ENCODE data around the gene MTRF1.
"Not testable (repeated sequence)": the region's sequence is repeated elsewhere in the genome, so short reads cannot be mapped to it uniquely, and the experiment has no call there.

MTRF1 gene

DNA sequence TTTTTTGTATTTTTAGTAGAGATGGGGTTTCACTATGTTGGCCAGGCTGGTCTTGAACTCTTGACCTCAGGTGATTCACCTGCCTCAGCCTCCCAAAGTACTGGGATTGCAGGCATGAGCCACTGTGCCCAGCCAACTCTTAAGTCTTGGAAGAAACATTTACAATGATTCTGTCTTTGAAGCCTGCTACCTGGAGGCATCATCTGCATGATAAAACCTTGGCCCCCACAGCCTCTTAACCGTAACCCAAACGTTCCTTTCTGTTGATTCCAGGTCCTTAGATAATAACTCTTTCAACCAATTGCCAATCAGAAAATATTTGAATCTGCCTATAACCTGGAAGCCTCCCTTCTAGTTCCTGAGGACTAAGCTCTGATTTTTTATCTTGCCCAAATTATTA lies 15.8 kb upstream of the MTRF1 start:
- DNase-seq = not testable (repeated sequence)

DNA sequence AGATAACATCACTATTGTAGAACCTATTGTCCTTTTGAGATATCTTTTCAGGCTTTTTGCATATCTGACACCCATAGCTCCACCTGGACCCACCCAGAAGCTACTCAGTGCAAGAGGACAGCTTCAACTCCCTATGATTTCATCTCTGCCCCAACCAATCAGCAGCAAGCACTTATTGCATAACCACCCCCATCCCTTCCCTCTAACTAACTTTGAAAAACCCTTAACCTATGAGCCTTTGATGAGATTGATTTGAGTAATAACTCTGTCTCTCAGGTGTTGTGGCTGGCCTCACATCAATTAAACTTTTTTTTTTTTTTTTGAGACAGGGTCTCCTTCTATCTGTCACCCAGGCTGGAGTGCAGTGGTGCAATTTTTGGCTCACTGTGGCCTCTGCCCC lies 13.4 kb upstream of the MTRF1 start:
- no peak for DNase-seq

- no peak for DNase-seq
Observed at GRCh38 chr13:41274881-41275280, 11.5 kb upstream of the MTRF1 start.

- DNase-seq = no peak
Observed at GRCh38 chr13:41273831-41274441, 10.6 kb upstream of the MTRF1 start.

DNA sequence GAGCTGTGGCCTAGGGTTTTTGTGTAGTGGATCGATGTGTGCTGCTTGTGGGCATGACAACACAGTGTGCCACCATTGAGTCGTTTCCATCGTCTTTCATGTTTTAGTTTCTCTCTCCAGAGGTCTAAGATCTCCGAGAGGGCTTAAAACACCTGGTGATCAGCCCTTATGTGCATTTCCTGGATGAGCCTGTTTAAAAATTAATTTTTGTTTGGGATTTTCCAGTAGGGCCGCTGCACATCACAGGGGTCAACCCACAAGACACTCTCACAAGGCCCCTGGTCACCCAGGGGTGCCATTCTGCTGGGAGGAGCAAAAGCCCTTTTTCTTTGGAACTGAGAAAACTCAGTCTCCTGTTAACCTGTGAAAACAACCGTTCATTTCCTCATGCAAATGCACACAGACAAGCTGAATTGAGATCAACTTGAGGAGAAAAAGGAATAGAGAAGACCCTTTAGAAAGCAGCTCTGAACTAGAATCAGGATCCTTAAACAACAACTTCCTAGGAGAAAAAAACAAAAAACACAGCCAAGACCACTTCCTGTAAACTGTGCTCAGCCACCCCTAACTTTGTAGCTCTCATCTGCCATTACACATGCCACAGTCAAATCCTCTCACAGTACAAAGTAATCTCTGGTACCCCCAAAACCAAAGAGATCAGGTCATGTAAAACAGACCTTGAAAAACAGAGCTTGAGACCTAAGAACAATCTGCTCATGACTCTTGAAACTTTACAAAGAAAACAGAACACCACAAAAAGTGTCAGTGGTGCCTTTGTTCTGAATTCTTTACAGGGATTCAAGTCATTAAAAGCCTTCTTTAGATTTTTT lies 8.3 kb upstream of the MTRF1 start:
- no peak for DNase-seq

DNA sequence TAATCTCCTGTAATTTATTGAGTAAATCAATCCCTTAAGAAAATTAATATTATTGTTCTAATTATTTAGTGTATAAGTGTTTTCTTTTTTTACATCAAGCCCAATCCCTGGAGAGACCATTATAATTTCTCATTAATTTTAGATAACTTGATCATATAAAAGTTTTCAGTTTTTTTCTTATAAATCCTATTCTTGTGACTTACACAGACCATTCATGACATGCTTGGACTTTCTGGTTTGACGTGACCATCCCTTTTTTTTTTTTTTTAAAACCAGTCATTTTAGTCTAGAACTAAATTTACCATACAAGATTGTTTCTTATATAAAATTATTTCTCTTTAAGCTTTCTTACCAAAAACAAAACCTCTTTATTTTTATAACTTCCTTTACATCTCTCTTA lies 5.4 kb upstream of the MTRF1 start:
- DNase-seq = no peak

- DNase-seq = no peak
Observed at GRCh38 chr13:41267106-41267505, 3.7 kb upstream of the MTRF1 start.

- no peak for DNase-seq
Observed at GRCh38 chr13:41259875-41260501, 3.4 kb downstream of the MTRF1 start.

- DNase-seq = no peak
Observed at GRCh38 chr13:41257535-41257934, 5.8 kb downstream of the MTRF1 start.

DNA sequence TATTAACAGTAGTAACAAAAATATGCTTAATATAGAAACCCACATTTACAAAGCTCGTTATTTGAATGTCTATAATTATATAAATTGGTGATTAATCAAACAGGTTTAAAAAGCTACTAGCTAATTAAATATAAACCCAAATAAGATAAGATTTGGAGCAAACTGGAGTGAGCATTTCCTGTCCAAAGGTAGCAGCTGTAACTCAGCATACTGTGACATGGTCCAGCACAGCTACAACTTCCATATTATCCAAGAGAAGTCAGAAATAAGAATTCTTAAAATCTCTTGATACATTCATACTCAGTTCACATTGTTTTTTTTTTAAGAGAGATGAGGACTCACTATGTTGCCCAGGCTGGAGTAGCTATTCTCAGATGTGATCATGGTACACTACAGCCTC lies 8.5 kb downstream of the MTRF1 start:
- DNase-seq = no peak

- no peak for DNase-seq
Observed at GRCh38 chr13:41250993-41251392, 12.4 kb downstream of the MTRF1 start.

DNA sequence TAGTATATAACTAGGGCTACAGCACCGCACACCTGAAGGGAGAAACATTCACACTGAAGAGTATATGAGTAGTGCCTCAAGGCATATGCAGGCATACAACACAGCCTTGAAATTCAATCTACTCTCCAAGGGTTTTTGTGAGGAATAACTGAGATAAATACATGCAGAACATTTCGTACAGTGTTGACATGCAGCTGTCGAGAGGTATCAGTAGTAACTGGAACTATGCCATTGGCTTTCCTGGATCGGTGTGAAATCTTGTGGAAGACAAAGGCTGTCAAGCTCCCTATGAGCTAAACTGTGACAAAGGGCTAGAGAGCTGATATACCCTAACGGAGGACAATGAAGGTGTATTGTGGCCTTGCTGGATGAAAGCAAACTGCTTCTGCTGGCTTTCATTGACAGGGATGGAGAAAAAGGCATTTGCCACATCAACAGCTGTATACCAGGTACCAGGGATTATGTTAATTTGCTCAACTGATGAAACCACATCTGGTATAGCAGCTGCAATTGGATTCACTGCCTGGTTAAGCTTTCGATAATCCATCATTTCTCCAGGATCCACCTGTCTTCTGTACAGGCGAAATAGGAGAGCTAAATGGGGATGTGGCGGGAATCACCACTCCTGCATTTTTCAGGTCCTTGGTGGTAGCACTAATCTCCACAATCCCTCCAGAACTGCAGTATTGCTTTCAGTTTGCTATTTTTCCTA lies 16.3 kb downstream of the MTRF1 start:
- no peak for DNase-seq

GRCh38 chr13:41244556-41244955 lies 18.8 kb downstream of the MTRF1 start:
- DNase-seq = no peak

DNA sequence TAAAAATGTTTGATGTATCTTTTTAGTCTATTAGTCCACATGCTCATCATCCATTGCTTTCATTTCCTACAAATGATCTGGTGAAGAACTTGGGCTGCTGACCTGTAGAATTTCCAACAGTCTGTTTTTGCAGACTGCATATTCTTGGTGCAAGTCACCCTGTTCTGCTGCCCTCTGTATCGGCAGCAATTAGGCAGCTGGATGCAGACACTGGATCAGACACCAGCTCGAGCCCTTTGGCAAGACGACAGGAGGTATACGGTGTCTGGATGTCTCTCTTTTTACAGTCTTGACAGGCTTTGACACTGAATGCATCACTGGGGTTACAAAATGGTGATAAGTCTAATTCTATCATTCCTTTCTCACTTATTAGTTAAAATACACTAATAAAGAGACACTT lies 21.8 kb downstream of the MTRF1 start:
- no peak for DNase-seq

DNA sequence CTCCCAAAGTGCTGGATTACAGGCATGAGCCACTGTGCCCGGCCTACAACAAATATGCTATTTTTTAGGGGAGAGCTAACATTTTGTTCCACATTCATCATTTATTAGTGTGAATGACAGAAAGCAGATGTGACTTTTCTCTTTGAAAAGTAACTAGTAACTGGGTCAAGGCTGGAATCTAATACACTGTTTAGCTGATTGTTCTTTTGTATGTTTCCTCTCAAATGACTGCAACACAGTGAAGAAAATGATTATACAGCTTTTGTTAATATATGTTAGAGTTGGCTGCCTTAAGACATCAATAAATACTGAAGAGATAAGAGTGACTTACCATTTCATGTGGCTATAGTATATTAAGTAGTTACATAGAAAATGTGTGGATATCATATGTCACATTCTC lies 27.0 kb downstream of the MTRF1 start:
- DNase-seq = no peak

DNA sequence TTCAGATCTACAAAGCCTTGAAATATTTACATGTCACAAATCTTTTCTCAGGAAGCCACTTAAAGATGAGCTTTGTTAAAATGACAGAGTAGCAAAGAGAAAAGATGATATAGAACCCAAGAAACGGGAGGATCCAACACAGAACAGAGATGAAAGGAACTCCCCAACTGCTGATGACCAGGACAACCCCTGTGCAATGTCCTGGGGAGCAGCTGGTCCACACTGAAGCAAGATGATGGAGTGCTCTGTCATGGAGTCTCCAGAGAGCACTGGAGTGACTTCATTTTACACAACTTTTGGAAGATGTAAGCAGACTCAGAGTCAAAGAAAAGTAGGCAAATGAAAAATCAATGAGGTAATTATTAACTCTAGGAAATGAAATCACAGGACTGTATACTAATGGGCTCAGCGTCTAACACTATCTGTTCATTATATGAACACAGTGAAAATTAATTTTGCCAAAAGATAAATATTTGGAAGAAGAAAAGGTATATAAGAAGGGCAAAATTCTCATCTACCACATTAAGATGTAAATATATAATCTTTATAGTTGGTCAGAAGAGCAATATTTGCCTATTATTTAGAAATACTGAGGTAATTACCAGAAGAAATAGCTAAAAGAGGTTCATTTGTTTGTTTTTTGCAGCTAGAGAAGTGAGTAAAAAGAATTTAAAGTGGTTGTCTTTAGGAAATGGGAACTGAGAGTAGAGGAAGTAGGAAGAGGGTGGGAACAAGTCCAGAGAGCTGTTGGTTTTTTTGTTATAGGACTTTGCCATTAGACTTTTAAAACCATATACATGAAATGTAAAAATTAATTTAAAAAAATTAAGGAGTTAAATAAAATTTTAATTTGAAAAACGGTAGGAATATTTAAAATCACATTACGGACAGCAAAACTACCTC lies 30.5 kb downstream of the MTRF1 start:
- DNase-seq = no peak

- DNase-seq = no peak
Observed at GRCh38 chr13:41231786-41232185, 31.6 kb downstream of the MTRF1 start.

GRCh38 chr13:41231025-41231677 lies 32.2 kb downstream of the MTRF1 start:
- DNase-seq = no peak

DNA sequence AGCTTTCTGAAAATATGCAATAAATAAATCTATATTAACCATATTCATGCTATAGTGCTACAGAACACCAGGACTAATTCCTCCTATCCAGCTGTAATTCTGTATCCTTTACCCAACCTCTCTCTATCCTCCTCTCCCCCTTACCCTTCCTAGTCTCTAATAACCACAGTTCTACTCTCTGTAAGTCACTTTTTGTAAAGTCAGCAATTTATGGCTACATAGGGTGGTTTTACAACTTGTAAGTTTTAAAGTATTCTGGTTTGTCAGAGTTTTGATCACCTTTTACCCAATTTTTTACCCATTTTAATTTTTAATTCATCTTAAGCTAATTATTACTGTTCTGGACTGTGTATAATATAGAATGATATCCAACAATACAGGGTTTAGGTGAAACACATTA lies 34.0 kb downstream of the MTRF1 start:
- DNase-seq = no peak

DNA sequence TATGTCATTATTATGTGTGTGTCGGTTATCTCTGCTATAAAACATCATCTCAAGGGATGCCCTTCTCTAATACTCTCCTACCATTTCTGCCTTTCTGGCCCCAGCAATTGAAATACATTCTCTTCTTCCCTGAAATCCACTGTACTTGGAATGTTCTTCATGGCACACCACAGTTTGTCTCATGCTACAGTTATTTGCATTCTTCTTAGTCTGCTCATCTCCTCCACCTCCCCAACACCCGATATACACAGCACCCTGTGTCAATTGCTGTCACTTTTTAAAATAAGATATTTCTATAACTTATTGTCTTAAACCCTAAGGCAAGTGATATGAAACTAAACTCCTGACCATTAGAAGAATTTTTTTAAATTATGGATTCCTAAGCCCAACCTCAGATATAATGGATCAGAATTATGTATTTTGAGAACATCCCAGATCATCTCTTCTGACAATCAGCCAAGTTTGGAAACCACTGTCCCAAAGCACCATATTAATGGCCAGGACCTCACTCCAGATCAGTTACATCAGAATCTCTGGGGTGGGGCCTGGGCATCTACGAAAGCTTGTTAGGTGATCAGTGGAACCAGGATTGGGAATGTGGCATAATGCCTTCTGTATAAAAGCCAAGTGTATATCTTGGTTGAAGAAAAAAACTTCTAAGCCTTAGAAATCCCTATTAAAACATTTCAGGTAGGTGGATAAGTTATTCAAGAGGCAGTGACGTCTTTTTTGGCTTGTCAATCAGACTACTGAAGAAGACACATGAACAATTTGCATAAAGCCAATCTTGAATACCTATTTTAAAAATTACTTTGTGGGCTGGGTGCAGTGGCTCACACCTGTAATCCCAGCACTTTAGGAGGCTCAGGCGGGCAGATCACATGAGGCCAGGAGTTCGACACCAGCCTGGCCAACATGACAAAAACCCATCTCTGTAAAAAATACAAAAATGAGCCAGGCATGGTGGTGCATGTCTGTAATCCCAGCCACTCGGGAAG lies 39.0 kb downstream of the MTRF1 start:
- no peak for DNase-seq

Data from GF-D8 (cell line).